Measurements from ENCODE around the gene ZFPL1. TPM values are rescaled to one million over a fixed set of nuclear protein-coding genes. Genes with fewer than 3 reads are reported as not detected.

ZFPL1 gene
- total and polyA plus RNA-seq, 11 donors = 19.6 to 44.4 (median 25.4) TPM

- H3K4me1 ChIP-seq = peaks cover 0 to 12% (median 5%) of the 10 kb centered on the region in 12 donors
- intact Hi-C loops (cut with DNase I) = no loop called here
- TF ChIP-seq POLR2A (IDR thresholded peaks at IDR 0.05) (no peak), CTCF (IDR thresholded peaks at IDR 0.05) (no peak)
- H3K4me3 ChIP-seq = no peak overlapping the region
- ATAC-seq = no peak
- H3K27me3 ChIP-seq = no peaks in the 10 kb centered on the region
- H3K36me3 ChIP-seq = no peaks in the 10 kb centered on the region
- no peaks in the 10 kb centered on the region for H3K9me3 ChIP-seq
- WGBS, 4 donors = 88 to 96% (median 91%) methylated on average over 9 of the region's 9 CpGs
- no peak for DNase-seq
- H3K27ac ChIP-seq = peak overlapping the region in 1 of 12 donors; percentile 22
These were observed 5.2 kb upstream of the ZFPL1 start for GRCh38 chr11:65078786-65079342.

- Histone ChIP-seq H3K9me3 (no peaks in the 10 kb centered on the region), H3K27me3 (no peaks in the 10 kb centered on the region), H3K4me3 (peak overlapping the region; percentile 44 to 93 (median 79)), H3K36me3 (peaks cover 0 to 33% (median 29%) of the 10 kb centered on the region in 9 donors), H3K4me1 (peaks cover 4 to 27% (median 16%) of the 10 kb centered on the region in 12 donors), H3K27ac (peak overlapping the region in 9 of 12 donors; percentile 87 to 95 (median 91))
- ATAC-seq = no peak
- intact Hi-C loops (cut with DNase I) = loop anchor here in 5 of 10 donors (5.0 to 10.0 kb wide), 4 partner anchors 41 to 71 kb away; partner anchors contain the start of genes ARL2 (in 4 of the 5), SAC3D1 (in 4 of the 5) and SNX15 (in 1 of the 5)
- no peak for DNase-seq
- no peak for TF ChIP-seq CTCF (IDR thresholded peaks at IDR 0.05)
- no peak for TF ChIP-seq POLR2A (IDR thresholded peaks at IDR 0.05)
- 5 to 9% (median 6%) methylated on average over 13 of the region's 13 CpGs for WGBS, 4 donors
These were observed 738 bp upstream of the ZFPL1 start for GRCh38 chr11:65083134-65083833.

- H3K9me3 ChIP-seq = no peaks in the 10 kb centered on the region
- peak overlapping the region; percentile 44 to 93 (median 79) for H3K4me3 ChIP-seq
- ATAC-seq (peak in 2 of 4 donors; percentile 5 to 8), DNase-seq (no peak)
- H3K4me1 ChIP-seq = peaks cover 4 to 27% (median 16%) of the 10 kb centered on the region in 12 donors
- peaks cover 0 to 48% (median 42%) of the 10 kb centered on the region in 9 donors for H3K36me3 ChIP-seq
- WGBS, 4 donors = 47 to 53% (median 48%) methylated on average over 21 to 23 of the region's 23 CpGs
- TF ChIP-seq CTCF (IDR thresholded peaks at IDR 0.05) (no peak), POLR2A (IDR thresholded peaks at IDR 0.05) (no peak)
- intact Hi-C loops (cut with DNase I) = loop anchor here in 7 of 10 donors (1.0 to 10.0 kb wide), 8 partner anchors 12 to 72 kb away; partner anchors contain the start of genes SAC3D1 (in 5 of the 7), ARL2 (in 4 of the 7), VPS51 (in 2 of the 7) and FAU (in 1 of the 7)
- no peaks in the 10 kb centered on the region for H3K27me3 ChIP-seq
- peak overlapping the region; percentile 45 to 95 (median 90) for H3K27ac ChIP-seq
These were observed 765 bp downstream of the ZFPL1 start for GRCh38 chr11:65084598-65085375.

Measured in heart left ventricle (tissue), 16 donors.